GM18907 (cell line): Measurements from ENCODE around the gene TMEM35B.
"Not testable (repeated sequence)": the region's sequence is repeated elsewhere in the genome, so short reads cannot be mapped to it uniquely, and the experiment has no call there.

Experiments used
- ATAC-seq: cut with Tn5 transposase; IDR thresholded peaks from one replicate; pipeline ENCODE4 v1.9.1; 2021; ENCODE audit warnings: mild to moderate bottlenecking, moderate library complexity; ENCODE audit not compliant: unreplicated experiment

The TMEM35B gene

DNA sequence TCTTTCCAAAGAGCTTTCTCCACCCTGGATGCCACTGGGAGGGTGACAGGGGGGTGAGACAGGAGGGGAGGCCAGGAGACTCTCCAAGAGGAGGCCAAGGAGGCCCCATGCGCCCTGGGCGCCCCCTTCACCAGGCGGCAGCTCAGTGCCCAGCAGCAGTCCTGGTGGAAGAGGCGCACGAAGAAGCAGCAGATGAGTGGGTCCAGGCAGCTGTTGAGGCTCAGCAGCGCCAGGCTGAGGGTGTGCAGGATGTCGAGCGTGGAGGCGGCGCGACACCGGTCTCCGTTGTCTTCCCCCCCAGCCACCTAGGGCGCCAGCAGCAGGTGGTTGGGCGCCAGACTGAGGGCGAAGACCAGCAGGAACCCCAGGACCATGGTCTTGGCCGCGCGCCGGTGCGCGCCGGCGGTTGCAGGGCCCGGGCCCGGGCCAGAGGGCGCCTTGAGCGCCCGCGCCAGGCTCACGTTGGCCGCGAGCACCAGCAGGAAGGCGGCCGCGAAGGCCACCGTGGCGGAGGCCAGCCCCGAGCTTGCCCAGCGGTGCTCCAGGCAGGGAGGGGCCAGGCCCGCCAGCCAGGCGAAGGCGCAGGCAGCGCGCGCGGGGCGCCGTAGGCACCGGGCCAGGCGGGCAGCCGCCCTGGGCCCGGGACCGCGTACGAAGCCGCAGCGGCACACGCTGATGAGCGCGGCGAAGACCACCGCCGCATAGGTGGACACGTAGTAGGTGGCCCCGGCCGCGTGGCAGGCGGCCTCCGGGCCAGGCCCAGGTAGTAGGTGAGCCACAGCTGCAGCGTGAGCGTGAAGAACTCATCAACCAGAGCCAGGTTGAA, 8.6 kb downstream of the TMEM35B start:
- no peak for ATAC-seq

DNA sequence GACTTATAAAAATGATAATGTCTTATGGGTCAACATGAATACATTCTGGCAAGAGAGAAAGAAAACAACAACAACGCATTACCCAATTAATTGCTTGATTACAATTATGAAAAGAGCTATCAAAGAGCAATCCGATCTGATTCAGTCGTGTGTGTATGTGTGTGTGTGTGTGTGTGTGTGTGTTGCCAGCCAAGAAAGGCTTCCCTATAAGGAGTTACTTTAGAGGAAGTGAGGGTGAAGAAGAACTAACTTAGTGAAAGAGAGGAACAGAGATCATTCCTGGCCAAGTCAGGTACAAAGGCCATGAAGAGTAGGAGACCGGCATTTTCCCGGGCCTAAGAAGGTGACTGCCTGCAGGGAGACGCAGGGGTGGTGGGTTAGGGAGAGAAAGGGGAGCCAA, 9.4 kb downstream of the TMEM35B start:
- ATAC-seq: no peak

GRCh38 chr1:34975338-34975737, 9.8 kb downstream of the TMEM35B start:
- no peak for ATAC-seq

- ATAC-seq: no peak
Observed at GRCh38 chr1:34974626-34975025, 10.5 kb downstream of the TMEM35B start.

DNA sequence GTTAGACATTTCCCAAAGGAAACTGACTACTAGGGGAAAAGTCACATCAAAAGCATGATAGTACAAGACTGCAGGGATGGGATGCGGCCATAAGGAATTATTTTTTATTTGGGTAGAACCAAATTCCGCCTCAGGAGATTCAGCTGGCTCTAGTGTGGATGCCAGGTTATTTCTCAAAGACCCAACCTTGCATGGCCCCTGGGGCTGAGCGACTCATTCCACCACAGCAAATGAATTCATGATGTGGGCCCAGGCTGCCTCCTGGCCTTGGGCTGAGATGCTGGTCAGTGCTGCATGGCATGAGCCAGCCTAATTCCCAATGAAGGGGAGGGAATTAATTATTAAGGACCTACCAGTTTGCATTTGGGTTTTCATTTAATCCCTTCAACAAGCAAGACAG, 11.8 kb downstream of the TMEM35B start:
- no peak for ATAC-seq

GRCh38 chr1:34970829-34971228, 14.3 kb downstream of the TMEM35B start:
- no peak for ATAC-seq

DNA sequence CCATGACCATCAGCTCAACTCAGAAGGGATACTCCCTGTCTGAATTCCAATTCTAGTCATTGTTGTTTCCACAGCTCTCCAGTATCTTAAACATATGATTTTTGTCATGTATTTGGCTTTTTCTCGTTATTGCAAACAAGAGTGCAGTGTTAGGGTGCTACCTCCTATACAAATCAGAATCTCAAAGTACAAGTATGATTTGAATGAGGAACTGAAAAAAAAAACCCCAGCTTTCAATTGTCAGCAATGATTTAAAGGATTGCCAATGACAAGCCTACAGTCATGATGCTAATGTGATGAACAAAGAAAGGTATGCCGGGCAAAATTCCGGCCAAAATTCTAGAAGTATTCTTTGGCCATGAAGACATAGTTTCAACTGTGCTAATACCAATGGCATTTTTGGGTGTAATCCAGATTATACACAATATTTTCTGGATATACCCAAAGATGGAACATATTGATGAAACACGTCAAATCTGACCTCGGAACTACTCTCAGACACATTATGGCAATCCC, 14.9 kb downstream of the TMEM35B start:
- ATAC-seq: no peak

GRCh38 chr1:34968297-34968696, 16.9 kb downstream of the TMEM35B start:
- not testable (repeated sequence) for ATAC-seq

- not testable (repeated sequence) for ATAC-seq
Observed at GRCh38 chr1:34967672-34968071, 17.5 kb downstream of the TMEM35B start.

DNA sequence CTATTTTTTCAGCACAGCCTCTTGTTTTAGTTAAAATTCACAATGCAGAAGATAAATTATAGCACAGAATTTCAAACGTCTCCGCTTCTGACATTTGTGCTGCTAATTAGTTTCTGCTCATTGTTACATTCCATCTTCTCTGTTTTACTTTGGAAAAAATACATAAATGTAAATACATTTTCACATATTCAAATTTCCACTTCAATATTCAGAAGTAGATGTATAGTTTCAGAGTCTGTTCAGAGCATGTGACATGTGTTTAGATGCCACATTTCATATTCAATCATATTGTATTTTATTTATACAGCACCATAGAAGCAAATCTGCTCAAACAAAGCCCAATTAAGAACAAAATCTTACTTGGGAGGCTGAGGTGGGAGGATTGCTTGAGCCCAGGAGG, 19.6 kb downstream of the TMEM35B start:
- ATAC-seq: no peak

GRCh38 chr1:34950428-34950827, 34.7 kb downstream of the TMEM35B start:
- ATAC-seq: no peak

DNA sequence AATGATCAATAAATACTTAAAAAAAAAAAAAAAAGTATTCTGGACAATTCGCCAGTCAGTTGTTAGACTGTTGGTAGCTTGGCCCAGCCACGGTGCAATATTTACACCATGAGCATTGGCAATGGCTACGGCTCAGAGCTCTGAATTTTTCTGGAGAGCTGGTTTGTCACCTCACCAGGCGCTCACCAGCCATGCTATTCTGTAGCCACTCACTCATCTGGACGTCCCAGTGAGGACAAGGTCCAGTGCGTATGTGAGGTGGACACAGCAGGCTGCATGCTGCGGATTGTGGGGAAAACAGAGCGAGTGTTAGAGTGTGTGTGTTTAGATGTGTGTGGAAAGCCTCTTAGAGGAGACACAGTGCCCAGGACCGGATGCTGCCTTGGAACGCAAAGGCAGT, 36.4 kb downstream of the TMEM35B start:
- not testable (repeated sequence) for ATAC-seq

DNA sequence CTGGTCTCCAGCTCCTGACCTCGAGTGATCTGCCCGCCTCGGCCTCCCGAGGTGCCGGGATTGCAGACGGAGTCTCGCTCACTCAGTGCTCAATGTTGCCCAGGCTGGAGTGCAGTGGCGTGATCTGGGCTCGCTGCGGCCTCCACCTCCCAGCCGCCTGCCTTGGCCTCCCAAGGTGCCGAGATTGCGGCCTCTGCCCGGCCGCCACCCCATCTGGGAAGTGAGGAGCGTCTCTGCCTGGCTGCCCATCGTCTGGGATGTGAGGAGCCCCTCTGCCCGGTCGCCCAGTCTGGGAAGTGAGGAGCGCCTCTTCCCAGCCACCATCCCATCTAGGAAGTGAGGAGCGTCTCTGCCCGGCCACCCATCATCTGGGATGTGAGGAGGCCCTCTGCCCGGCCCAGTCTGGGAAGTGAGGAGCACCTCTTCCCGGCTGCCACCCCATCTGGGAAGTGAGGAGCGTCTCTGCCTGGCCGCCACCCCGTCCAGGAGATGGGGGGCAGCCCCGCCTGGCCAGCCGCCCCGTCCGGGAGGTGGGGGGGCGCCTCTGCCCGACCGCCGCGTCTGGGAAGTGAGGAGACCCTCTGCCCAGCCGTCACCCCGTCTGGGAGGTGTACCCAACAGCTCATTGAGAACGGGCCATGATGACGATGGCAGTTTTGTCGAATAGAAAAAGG, 37.4 kb downstream of the TMEM35B start:
- not testable (repeated sequence) for ATAC-seq

GRCh38 chr1:34946211-34946610, 38.9 kb downstream of the TMEM35B start:
- no peak for ATAC-seq

GRCh38 chr1:34941798-34942197, 43.3 kb downstream of the TMEM35B start:
- ATAC-seq: not testable (repeated sequence)
